ENCODE data around the gene AKAP8.
"Not testable (repeated sequence)": the region's sequence is repeated elsewhere in the genome, so short reads cannot be mapped to it uniquely, and the experiment has no call there.

AKAP8 gene

DNA sequence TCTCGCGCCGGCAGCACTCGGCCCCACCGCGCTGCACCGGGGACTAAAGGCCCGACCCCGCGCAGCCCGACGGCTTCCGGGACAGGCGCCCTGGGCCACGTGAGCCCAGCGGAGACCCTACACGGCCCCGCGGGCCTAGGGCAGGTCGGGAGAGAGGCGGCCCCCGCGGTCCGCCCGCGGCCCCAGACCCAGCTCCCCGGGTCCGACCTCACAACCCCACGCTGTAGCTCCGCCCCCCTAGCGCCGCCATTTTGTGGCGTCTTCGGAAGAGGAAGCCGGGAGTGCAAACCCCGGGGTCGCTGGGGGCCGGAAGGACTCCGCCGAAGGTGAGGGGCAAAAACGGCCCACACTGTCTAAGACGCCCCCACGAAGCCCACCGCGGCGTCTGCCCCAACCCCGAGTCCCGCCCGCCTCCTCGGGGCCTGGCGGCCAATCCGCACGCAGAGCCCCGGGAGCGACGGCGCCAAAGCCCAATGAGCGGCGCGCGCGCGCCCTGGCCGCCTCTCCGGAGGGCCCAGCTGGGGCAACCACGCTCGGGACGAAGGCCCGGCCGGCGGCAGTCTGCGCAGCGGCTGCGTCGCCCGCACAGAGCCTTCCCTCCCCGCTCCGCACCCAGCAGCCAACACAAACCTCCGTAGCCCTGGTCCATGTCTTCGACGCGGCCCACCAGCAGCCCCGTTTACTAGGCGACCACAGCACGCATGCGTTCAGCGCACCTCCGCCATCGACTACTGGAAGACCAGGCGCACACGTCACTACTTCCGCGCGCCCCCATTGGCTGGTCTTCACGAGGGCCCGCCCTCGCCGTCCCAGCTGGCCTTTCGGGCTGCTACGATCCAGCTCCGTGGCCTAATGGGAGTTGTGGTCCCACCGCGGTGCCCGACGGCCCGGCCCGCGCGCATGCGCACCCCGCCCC lies at the start of gene AKAP8:
Gene AKAP8, minus strand, starts transcription at position 705 of the 916 bp plus-strand sequence. Its CDS starts 56 bp downstream, at position 649.
- peak; percentile 94 to 98 for DNase-seq

DNA sequence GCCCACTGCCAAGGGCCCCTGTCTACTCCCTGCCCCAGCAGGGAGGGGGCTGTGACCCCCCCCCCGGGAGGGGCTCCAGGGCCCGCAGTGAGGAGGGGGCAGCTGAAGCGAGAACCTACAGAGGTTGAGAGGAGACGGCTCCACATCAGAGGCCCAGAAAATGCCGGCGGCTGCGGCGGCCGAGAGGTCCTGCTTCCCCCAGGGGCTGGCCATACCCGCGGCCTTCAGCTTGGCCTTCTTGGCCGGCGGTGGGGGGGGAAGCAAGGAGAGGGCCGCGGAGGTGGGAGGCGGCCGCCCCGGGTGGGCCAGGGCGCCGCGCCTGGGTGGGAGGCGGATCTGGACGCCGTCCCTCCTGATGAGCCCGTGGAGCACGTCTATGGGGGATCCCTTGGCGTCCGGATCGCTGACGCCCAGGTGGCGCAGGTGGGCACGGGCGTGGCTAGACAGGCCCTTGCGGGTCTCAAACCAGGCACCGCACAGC lies 48.4 kb upstream of the AKAP8 start:
- DNase-seq, result no peak

DNA sequence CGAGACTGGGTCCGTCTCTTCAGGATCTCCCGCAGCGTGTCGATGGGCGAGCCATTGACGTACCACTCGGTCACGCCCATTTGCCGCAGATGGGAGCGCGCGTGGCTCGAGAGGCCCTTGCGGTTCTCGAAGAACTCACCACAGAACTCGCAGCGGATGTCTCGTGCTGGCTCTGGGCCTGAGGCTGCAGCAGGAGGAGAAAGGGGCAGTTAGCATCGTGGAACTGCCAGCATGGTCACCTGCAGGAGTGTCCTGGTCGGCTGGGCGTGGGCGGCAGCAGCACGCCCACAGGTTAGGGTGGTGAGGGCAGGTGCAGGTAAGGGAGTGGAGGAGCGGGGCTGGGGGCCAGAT lies 47.7 kb upstream of the AKAP8 start:
- DNase-seq, result no peak

DNA sequence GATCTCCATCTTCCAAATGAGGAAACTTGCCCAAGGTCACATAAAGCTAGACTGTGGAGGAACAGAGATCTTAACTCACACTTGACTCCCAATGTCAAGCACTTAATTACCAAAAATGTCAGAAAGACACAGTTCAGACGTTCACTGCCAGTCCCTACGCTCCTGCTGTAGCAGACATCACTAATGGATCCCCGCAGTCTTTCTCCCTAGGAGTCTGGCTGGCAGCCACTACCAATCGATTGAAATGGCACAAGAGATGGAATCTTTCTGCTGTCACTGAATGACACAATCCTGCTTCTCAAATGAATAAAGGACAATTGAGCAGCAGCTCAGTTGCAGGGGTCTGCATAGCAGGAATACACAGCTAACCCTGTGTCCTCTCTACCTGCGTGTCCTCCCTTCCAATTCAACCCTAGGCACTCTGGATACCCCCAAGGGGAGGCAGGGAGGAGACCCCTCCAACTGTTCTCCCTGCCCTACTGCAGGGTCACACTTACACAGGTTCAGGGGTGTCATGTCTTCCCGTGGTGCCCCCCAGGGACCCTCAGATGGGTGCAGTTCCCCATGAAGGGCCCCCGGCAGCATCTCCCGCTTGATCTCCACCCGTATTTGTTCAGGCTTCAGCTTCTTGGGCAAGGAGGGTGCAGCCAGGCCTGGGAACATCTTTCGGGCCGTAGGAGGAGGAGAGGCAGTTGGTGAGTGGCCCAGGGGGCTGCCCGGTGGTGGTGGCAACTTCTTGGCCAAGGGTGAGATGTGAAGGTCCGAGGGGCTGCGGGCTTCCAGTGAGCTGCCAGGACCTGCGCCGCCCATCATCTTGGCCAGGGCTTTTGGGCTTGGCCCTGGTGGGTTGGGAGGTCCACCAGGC lies 47.1 kb upstream of the AKAP8 start:
- DNase-seq, result no peak

DNA sequence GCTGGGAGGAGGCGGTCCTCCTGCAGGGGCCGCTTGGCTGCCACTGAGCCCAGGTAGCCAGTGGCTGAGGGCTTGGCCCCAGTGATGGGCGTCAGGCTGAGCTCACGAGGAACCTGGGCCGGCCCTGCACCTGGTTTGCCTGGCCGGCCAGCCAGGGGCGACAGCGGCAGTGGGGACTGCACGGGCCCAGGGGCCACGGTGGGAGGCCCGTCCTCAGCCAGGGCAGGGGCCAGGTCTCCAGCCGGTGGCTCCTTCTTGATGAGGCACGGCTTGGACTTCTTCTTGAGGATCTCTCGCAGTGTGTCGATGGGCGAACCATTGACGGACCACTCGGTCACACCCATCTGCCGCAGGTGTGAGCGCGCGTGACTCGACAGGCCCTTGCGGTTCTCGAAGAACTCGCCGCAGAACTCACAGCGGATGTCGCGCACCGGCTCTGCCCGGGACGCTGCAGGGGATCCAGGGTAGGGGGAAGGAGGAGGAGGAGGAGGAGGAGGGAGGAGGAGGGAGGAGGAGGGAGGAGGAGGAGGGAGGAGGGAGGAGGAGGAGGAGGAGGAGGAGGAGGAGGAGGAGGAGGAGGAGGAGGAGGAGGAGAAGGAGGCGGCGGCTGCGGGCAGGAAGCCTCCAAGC lies 45.8 kb upstream of the AKAP8 start:
- DNase-seq, result no peak

DNA sequence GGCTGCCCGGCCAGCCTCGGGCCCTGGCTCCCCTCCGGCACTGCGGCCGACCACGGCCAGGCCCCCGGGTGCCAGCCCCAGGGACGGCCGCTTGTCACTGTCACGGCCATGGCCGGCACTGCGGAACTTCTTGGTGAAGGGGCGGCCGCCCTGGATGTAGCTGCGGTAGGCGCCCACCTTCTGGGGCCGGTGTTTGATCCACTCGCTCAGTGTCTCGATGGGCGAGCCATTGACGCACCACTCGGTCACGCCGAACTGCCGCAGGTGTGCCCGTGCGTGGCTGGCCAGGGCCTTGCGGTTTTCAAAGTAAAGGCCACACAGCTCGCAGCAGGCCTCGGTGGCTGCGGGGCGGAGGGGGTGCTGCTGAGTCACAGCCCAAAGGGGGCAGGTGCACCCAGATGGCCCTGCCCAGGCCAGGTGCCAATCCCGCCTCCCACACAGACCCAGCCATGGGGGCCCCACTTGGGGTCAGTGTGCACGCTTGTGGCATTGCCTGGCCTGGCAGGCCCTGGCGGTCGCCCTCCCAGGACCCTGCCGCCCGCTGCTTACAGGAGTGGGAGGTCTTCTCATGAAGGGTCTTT lies 45.2 kb upstream of the AKAP8 start:
- no peak for DNase-seq

DNA sequence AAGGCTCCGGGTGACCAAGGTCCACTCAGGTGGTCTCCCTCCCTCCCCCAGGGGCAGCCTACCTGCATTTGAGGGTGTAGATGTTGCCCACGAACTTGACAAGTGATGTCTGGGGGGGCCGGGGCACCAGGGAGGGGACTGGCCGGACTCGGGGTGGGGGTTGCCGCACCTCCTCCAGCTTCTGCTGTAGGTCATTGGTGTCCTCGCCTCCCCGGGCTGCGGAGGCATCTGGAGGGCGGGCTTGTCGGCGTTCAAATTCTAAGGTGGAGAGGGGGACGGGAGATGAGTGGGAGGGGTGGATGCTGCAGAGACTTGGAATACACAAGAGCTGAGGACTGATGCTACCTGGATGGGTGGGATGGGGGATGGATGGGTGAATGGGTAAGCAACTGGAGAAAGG lies 44.5 kb upstream of the AKAP8 start:
- no peak for DNase-seq

DNA sequence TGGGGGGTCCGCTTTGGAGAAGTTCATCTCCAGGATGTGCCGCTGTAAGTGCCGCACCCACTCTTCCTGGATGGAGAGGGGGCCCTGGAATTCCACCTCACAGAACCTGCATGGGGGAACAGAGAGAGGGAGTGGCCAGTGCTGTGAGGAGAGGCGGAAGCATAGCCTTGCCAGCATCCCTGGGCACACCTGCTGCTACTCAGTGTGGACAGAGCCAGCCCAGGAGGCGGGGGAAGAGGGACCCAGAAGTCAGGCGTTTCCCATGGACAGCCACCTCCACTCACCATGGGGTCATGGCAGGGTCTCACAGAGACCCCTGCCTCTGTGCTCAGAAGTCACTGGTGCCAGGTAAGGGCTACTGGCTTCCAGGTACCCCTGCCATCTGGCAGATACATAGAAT lies 43.5 kb upstream of the AKAP8 start:
- DNase-seq, result no peak

DNA sequence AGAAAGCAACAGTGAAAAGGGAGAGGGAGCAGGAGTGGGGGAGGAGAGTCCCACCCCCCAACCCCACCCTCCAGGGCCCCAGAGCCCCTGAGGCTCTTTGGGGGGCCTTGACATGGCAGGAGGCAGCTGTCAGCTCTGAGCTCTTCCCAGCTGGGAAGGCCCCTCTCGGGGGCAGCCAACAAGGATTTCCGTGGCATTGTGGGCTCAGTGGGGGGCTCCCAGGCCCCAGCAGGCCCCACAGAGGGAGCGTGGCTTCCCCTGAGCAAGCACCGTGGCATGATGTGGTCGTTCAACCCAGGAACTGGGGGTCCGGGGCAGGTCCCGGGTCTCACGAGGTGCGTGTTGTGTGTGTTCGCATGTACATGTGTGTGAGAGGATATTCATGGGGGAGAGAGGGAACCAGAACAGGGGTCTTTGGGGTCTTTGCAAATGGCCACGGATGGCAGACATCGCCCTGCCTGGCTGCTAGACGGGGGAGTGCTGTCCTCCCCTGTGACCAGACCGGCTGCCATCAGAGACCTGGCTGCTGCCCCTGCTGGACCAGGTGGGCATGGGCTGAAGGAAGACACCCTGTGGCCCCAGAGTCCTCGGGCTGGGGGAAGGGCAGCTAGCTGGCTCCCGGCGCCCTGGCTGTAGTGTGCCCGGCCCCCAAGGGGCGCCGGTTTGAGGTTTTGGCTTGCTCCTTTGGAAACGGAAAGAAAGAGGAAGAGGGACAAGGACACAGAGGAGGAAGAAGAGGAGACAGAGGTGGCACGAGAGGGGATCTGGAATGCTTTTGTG lies 42.9 kb upstream of the AKAP8 start:
- DNase-seq, result no peak

DNA sequence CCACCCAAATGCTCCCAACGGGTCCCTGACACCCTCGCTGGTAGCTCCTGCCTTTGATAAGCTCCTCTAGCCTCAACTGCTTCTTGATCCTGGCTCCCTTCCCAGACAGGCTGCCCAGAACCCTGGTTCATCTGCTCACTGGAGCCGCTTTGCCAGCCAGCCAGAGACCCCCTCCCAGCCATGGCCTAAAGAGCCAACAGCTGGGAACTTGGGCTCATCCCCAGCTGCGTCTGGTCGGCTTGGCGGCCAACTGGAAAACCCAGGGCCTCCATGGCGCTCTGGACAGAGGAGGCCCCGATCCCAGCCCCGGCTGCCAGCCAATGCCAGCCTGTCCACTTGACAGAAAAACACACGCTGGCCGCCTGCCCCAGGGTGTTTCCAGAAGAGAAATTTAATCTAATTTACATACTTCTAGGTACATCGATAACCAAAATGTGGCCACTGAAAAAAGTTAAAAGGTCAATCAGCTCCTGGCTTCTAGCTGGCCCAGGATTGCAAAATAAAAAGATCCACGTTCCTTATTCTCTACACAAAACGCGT lies 42.2 kb upstream of the AKAP8 start:
- no peak for DNase-seq

DNA sequence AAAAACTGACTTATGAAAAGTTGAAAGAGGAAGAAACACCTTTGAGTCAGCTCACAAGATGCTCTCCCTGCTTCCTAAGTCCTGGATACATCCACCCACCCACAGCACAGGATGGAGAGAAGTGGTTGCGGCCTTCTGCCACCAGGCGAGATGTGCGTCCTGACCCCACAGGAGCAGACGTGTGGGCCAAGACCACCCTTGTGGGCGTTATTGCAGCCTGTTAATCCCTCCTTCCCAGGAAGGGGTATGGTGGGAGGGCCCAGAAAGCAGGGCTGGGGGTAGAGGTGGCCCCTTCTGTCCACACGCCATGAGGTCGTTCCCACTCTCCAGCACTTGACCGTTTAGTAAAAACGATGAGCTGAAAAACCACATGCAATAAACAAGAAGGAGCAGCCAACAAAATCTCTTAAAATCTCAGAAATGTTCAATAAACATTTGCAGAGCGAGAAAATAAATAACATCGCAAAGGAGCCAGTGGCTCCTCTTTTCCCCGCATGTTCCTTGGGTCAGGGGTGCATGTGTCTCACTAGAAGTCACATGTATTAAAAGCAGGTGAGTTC lies 41.6 kb upstream of the AKAP8 start:
- DNase-seq, result no peak

DNA sequence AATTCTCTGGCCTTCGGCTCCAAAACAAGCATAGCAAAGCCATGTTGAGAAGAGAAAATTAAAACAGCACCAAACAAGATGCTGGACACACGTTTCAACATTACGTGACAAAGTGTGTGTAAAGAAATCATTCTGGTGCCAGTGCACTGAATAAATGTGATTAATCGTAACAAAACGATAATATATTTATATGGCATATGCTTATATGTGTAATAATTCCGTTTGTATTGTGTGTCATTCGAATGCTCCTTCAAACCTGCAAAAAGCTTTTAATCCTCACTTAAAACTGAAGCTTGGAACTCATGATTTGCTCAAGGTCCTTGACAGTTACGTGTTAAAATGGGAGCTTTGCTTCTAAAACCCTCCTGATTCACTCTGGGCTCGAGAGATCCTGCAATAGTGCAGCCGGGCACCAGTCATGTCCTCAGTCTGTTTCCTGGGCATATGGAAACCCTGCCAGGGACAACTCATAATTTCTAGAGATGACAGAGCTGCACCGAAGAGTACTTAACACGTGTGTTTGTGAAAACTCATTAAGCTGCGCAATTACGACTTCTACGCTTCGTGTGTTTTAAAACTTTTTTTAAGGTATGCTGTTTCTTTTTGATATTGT lies 39.9 kb upstream of the AKAP8 start:
- DNase-seq, result no peak

DNA sequence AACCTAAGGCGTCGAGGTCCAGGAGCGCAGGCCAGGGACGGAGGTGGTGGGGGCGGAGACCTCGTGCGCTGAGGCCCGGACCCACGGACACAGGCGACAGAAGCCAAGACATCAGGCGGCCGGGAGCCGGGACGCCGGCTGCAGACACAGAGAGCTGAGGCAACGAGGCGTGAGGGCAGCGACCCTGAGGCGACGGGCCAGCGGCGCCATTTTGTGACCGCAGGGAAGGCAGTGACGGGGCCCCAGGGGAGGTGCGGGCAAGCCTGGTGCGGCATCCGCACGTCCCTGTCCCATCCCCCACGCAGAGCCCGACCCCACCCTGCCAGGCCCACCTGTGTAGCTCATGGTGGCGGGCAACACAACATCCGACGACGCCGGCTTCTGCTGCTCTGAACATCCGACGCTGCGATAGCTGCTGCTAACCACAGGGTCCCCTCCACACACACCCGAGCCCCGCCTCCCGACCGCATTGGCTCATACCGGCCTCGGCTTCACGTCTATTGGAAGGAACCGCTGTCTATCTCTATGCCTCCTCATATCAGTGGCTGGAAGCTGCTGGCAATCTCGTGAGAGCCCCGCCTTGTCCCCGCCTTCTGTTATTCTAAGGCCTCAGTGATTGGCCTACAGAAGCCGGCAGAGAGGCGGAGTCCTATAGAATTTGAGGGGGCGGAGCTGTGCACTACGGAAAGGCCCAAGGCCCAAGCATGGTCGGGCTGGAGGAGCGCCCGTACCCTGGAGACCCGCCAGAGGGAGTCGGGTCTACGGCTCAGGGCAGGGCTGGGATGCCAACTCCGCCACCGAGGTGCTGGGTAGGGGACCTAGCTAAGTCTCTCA lies 39.2 kb upstream of the AKAP8 start, which contains the start of gene AKAP8L:
Gene AKAP8L, minus strand, starts transcription at position 410 of the 834 bp plus-strand sequence. Its CDS starts 65 bp downstream, at position 345.
- peak; percentile 95 to 97 for DNase-seq

DNA sequence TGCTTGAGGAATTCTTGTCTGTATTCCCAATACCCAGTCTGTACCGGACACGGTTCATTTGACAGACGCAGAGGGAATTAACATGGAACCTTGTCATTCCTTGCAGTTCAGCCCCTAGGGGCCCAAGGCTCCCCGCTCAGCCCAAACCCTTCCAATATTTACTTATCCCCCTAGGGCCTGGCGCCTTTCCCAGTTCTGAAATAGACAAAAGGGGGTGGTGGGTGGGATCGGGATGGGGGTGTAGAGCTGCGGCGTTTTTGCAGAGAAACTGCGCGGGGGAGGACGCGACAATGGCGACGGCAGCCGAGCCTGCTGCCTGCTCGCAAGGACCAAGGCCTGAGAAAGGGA lies 38.6 kb upstream of the AKAP8 start:
- DNase-seq, result no peak

DNA sequence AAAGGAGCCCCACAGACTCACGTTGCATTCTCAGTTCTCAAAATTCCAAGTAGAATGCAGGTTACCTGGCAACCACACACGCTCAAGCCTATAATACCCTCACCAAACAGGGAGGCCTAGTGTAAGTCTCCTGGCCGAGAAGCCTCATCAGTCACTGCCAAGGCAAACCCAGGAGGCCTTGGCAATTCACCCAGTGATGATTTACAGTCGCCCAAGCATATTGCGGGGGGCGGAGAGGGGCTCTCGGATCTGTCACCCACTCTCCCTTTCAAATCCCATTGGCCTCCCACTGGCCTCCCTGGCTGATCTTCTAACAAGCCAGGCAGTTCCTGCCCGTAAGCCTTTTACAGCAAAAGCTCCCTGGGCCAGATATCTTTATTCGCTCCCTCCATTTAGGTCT lies 38.1 kb upstream of the AKAP8 start:
- no peak for DNase-seq

DNA sequence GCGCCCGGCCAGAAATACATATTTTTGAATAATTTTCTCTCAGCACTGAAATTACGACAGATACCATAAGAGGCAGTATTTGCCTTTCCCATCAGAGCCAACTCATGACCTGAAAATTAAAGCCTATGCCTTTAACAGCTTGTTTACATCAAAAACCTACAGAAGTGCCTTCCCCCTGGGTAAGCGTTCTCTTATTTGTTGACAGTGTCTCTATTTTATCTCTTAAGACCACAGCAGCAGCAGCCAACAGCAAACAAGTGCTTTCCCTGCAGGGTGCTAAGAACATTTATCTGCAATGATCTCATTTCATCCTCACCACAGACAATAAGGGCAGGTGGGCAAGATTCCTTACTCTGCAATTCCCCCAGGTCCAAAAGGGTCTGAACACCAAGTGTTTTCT lies 33.2 kb upstream of the AKAP8 start:
- no peak for DNase-seq

DNA sequence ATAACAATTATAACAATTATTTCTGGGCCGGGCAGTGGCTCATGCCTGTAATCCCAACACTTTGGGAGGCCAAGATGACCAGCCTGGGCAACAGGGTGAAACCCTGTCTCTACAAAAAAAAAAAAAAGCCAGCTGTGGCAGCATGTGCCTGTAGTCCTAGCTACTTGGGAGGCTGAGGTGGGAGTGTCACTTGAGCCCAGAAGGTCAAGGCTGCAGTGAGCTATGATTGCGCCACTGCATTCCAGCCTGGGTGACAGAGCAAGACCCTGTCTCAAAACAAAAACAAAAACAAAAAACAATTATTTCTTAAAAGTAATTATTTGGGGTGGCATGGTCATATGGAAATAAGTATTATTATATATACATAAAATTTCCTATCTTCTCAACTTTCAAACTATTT lies 31.8 kb upstream of the AKAP8 start:
- DNase-seq, result not testable (repeated sequence)

DNA sequence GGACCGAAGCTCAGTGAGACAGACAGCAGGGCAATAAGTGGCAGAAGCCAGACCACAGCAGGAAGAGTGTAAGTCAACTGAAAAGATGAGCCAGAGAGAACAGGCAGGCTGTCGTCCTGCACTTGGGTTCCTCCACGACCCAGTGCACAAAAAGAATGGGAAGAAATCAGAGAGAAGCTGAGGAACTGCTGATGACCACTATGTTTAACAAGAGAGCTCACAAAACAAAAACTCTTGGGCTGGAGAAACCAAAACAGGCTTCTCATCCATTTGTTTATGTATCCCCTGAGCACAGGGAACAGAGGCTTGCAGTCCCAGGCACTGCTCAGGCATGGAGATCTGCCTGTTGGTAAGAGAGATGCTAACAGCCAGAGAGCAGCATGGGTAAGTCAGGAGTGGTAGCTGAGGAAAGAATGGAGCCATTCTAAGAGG lies 25.2 kb upstream of the AKAP8 start:
- no peak for DNase-seq

DNA sequence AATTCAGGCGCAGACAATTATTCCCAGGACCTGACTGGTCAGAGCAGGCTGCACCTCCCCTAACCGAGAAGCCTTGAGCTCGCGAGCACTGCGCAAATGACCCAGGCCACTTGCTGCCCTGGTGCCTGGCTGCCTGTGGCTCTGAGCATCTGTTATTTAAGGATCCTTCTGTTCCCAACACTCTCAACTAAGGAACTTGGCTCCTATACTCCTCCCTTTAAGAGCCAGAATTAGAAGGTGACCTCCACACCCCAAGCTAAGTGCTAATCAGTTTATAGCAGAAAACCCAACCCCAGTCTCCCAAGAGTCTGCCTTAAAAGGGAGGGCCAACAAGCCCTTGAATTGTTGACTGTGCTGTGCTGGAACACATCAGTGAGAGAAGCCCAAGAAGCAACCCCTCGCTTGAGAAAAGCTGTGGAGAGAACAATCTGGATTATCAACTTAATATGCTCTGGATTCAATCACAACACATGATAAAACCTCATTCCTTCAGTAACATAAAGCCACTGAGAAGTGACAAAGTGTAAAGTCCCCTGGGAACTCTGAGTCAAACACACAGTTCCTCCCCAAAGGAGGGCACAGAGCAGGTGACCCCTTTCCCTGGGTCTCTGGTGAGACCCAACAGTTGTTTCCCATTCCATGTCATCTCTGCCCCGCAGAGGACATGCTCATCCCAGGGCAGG lies 24.7 kb upstream of the AKAP8 start:
- no peak for DNase-seq

All from stimulated activated CD4-positive, alpha-beta T cell treated with anti-CD3 and anti-CD28 coated beads, Interleukin-2, amount 100 ng/mL, for 48 hours (primary cell).